Activated CD4-positive, alpha-beta T cell treated with anti-CD3 and anti-CD28 coated beads for 24 hours (primary cell): ENCODE results near the gene LITAF.
"Not testable (repeated sequence)": the region's sequence is repeated elsewhere in the genome, so short reads cannot be mapped to it uniquely, and the experiment has no call there.

Source experiments
- DNase-seq, 2 donors: peaks; one replicate each; pipeline ENCODE4 v3.0.0-alpha.2; 2020; ENCODE audit warnings: low read depth in 2 of 2

The LITAF gene

DNA sequence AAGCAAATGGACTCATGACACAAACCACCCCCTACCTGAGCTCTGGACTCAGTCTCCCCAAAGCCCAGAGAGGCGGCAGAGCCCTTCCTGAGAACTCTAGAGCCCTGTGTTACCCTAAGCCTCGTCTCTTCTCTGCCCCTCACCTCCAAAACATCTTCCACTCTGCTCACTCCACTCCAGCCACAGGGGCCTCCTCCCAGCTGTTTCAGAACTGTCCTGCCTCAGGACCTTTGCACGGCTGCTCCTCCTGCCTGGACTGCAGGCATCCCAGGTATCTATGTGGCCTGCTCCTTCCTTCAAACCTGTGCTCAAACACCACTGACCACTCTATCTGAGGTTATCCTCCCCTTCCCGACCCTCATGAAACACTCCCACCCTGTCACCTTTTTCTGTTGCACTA is 12.9 kb upstream of the LITAF start:
- DNase-seq, result no peak

GRCh38 chr16:11597235-11598095 is 10.7 kb upstream of the LITAF start:
- no peak for DNase-seq

DNA sequence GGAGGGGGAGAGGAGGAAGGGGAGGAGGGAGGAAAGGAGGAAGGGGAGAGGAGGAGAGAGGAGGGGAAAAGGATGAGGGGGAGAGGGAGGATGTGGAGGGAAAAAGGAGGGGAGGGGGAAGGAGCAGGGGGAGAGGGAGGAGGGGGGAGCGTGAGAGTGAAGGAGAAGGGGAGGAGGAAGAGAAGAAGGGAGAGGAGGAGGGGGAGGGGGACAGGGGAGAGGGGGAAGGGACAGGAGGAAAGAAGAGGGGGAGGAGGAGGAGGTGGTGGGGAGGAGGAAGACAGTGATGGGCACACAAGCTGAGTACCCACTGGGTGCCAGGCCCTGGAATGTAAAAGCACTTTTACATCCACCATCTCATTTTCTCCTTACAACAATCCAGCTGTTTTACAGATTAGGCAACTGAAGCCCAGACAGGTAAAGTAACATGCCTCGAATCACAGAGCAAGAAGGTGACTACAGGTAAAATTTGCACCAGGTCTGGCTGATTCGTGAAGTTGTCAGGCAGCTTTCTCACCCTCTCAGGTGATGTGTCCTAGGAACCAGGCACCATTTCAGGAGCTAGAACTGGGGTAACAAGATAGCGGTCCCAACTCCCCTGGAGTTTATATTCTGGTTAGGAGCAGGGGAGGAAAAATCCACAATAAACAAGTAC is 10.0 kb upstream of the LITAF start:
- DNase-seq, result no peak

DNA sequence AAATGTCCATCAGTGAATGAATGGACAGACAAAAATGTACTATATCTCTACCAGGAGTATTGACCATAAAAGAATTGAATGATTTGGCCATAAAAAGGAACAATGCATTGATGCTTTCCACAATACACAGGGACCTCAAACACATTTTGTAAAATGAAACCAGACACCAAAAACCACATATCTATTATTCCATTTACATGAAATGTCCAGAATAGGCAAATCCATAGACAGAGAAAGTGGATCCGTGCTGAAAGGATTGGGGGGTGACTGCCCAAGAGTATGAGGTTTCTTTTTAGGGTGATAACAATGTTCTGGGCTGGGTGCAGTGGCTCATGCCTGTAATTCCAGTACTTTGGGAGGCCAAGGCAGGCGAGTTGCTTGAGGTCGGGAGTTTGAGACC is 6.9 kb upstream of the LITAF start:
- DNase-seq, result no peak

GRCh38 chr16:11593076-11593475 is 6.4 kb upstream of the LITAF start:
- DNase-seq, result not testable (repeated sequence)

GRCh38 chr16:11591630-11592029 is 4.9 kb upstream of the LITAF start:
- DNase-seq, result not testable (repeated sequence)

- DNase-seq, result no peak
Observed at GRCh38 chr16:11589198-11589550, 2.5 kb upstream of the LITAF start.

GRCh38 chr16:11588321-11589197 is 1.8 kb upstream of the LITAF start:
- no peak for DNase-seq

DNA sequence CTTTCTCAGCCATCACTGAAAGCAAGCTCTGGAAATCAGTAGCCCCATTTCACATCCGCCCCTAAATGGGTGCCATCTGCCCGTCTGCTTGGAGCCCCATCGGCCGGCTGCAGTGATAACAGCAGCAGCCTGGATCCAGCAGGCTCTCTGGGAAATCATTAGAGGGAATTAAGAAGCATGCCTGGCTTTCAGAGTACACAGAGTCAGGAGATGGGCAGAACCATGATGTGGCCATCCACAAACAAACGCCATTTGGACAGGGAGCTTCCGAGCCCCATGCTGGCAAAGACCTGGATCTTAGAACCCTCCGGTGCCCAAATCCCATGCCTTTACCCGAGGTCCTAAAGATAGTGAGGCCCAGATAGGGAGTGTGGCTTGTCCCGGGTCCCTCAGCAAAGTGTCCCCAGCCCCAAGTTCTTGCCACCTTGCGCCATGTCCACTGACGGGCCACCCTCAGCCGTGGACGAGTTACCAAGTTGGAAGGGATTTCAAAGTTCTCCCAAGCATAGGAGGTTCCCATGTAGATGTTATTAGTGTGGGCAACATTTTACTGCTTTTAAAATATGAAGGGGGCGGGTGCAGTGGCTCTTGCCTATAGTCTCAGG is 1.0 kb upstream of the LITAF start:
- DNase-seq, result no peak

DNA sequence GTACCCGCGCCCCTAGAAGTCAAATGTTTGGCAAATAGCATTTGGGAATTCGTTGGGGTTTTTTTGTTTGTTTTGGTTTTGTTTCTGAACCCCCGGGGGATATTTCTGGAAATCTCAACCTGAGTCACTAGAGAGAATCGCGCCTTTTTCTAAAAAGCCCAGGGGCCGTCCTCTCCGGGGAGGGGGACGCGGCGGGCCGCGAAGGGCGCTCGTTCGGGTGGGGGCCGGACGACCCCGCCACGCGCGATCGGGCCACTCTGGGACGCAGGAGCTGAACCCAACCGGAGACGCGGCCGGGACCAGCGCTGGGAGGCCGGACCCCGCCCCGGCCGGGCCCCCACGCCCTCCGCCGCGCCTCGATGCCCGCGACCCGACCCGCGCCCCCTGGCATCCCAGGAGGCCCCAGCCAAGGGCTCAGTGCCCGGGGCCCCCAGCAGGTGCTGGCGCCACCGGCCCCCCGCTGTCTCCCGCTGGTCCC is 302 bp downstream of the LITAF start:
- DNase-seq, result no peak

DNA sequence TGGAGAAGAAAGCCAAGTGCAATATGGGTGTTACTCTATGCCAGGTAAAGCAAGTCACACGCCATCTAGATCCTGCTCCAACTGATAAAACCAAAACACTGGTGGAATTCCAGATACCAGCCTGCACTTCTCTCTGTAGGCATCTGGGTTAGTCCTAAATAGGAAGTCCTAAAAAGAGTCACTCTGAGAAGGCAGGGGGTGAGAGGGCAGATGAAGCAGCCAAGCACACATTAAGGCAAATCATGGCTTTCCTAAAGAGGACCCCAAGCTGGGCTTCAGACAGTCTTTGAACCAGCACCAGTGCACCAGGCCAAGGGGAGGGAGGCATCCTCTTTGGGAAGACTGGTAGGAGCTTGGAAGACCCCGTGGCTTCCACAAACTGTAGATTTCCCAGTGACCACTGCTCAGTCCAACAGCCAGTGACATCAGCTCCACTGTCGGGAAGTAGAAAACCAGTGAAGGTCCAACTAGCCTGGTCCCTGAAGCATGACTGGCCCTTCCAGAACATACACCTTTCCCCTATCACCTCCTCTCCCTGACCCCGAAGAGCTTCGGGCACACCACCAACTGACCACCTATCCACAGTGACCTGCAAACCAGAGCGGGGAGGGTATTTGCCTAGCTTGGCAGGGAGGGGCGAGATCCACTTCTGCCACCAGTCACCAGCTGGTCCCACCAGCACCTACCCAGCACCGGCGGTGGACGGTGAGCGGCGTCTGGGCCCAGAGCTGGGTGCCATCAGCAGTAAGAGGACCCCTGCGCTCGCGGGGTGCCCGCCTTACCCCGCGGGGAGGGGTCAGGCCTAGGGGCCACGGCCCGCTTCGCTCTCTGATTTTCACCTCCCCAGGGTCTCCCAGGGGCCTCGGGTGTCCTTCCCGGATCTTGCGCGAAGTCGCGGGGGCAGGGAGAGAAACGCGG is 1.0 kb downstream of the LITAF start:
- no peak for DNase-seq

- DNase-seq, result no peak
Observed at GRCh38 chr16:11583889-11584565, 2.7 kb downstream of the LITAF start.

DNA sequence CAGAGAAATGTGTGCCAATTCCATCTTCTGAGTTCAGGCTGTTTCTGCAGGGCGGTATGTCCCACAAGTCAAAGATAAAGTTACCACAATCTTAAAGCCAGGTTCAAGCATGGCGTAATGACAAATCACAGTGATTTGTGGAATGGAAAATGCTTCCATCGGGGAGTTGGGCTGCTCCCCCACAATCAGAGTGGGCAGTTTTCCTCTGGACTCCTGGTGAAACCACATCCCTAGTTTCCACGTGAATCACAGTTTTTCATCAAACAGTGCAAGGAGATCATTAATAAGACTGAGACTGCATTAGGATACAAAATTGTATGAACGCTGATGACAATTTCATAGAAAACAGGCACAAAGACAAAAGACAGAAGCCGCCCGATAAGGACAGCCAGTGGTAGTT is 3.6 kb downstream of the LITAF start:
- no peak for DNase-seq

GRCh38 chr16:11582157-11582814 is 4.4 kb downstream of the LITAF start:
- DNase-seq, result no peak

GRCh38 chr16:11581678-11582077 is 5.0 kb downstream of the LITAF start:
- no peak for DNase-seq

DNA sequence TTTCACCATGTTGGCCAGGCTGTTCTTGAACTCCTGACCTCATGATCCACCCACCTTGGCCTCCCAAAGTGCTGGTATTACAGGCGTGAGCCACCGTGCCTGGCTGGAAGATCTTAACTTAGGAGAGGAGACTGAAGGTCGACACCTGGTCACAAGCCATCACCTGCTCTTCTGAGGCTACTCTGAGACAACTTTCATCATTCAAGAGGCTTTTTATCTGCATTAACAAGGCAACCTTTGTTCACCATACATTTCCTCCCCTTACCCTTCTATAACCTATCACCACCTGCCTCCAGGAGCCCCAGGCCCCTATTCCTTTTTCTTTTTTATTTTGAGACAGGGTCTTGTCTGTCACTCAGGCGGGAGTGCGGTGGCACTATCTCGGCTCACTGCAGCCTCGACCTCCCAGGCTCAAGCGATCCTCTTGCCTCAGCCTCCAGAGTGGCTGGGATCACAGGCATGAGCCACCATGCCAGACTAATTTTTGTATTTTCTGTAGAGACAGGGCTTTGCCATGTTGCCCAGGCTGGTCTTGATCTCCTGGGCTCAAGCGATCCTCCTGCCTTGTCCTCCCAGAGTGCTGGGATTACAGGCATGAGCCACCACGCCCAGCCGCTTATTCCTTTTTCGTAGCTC is 6.2 kb downstream of the LITAF start:
- no peak for DNase-seq

- DNase-seq, result not testable (repeated sequence)
Observed at GRCh38 chr16:11577290-11577660, 9.4 kb downstream of the LITAF start.

GRCh38 chr16:11576427-11577289 is 10.1 kb downstream of the LITAF start:
- no peak for DNase-seq
